Lung (tissue), 12 donors: ENCODE results near the gene ITGA3. TPM values are rescaled to one million over a fixed set of nuclear protein-coding genes. Genes with fewer than 3 reads are reported as not detected.

Source experiments
- ATAC-seq: fragments of 200-7000 bp; cut with Tn5 transposase; one replicate; pipeline ENCODE4 v1.9.1; 2020; ENCODE audit warnings: moderate number of reproducible peaks; ENCODE audit not compliant: insufficient read depth, low FRiP score
- DNase-seq, 3 donors: peaks; one replicate each; pipeline ENCODE4 v3.0.0-alpha.2; 2013 to 2017
- H3K27ac ChIP-seq, 2 donors: one replicate each; pipeline ENCODE4 v1.5.1; 2013; ENCODE audit warnings: mild to moderate bottlenecking in 2 of 2, moderate library complexity in 2 of 2, control low read depth in 1 of 2, inconsistent platforms in 1 of 2, low read depth in 1 of 2, low read length in 1 of 2
- H3K27me3 ChIP-seq, 3 donors: one replicate each; pipeline ENCODE4 v1.5.1; 2013; ENCODE audit warnings: low read length in 2 of 3; ENCODE audit not compliant: control insufficient read depth in 3 of 3, insufficient read depth in 3 of 3
- H3K36me3 ChIP-seq, 4 donors: one replicate each; pipeline ENCODE4 v1.5.1; 2013; ENCODE audit warnings: low read length in 4 of 4, mild to moderate bottlenecking in 1 of 4, moderate library complexity in 1 of 4; ENCODE audit not compliant: control insufficient read depth in 4 of 4, insufficient read depth in 4 of 4
- H3K4me1 ChIP-seq, 5 donors: one replicate each; pipeline ENCODE4 v1.5.1; 2013; ENCODE audit warnings: low read length in 5 of 5, mild to moderate bottlenecking in 2 of 5, moderate library complexity in 1 of 5; ENCODE audit not compliant: control insufficient read depth in 5 of 5, insufficient read depth in 5 of 5
- H3K4me3 ChIP-seq: one replicate; pipeline ENCODE4 v1.5.1; 2013; ENCODE audit warnings: mild to moderate bottlenecking, control low read depth, moderate library complexity
- H3K9ac ChIP-seq, 2 donors: one replicate each; pipeline ENCODE4 v1.5.1; 2013; ENCODE audit warnings: low read length in 2 of 2, control low read depth in 1 of 2; ENCODE audit not compliant: insufficient read depth in 1 of 2
- H3K9me3 ChIP-seq, 4 donors: one replicate each; pipeline ENCODE4 v1.5.1; 2013; ENCODE audit warnings: low read length in 3 of 4, mild to moderate bottlenecking in 1 of 4, moderate library complexity in 1 of 4; ENCODE audit not compliant: control insufficient read depth in 4 of 4, insufficient read depth in 3 of 4
- WGBS, 2 donors: extraction: QIAGEN DNeasy Blood & Tissue Kit; methylation state at CpG; one replicate each; pipeline ENCODE4 v1.1.7; 2013; 5-methylcytosine and 5-hydroxymethylcytosine counted together
- polyA plus RNA-seq, 2 donors: library from polyadenylated mRNA; stranded (reverse); fragments of 200-250 nt; gene quantifications; one replicate each; pipeline ENCODE4 v1.2.1, GENCODE V29; 2013
- total RNA-seq, 2 donors: library from RNA; depleted of rRNA in 1 of 2; stranded (reverse); fragments of >200 nt in 1 of 2; gene quantifications; one replicate each; pipeline ENCODE4 v1.2.1, GENCODE V29; 2014 to 2021
- TF ChIP-seq, protein P1 (sequence below): IDR thresholded peaks from 2 replicates; pipeline ENCODE4 v1.5.1; 2012; ENCODE audit warnings: mild to moderate bottlenecking; ENCODE audit errors: control extremely low read depth, extremely low read depth
- donor health status: control.
- donor health status: control.
- donor health status: Bipolar disorder and iron deficiency.
- donor health status: healthy.
- donor health status: DM: yes; HTN: yes; CAD: no.

ITGA3 gene
- total and polyA plus RNA-seq, 4 donors, result 83.9 to 204 (median 133) TPM

DNA sequence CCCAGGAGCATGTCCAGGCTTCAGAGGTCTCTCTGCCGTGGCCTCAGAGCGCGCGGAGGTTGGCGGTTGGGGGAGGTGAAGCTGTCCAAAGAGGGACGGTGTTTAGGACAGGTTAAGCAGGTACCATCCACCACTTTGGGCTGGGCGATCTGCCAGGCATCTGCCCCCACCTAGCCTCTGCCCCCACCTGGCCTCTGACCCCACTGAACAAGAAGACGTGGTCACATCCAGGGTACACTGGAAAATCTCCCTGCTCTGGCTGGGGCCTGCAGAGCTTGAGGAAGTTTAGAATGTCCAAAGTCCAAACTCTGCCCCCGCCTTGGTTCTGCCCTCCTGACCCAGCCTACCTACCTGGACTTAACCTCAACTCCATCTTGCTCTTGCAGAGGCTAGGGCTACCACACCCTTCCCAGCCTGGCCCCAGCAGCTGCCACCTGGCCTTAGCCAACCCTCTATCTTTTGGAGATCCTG, 1.6 kb downstream of the ITGA3 start:
- ATAC-seq (no peak), DNase-seq (no peak)
- Histone ChIP-seq H3K9ac (no peak overlapping the region), H3K4me1 (peaks cover 14 to 82% (median 47%) of the 10 kb centered on the region in 5 donors), H3K9me3 (no peaks in the 10 kb centered on the region), H3K36me3 (no peaks in the 10 kb centered on the region), H3K27me3 (peaks cover 0 to 6% (median 5%) of the 10 kb centered on the region in 3 donors), H3K27ac (peak overlapping the region; percentile 11 to 96), H3K4me3 (peak overlapping the region; percentile 77)
- WGBS, 2 donors, result 47 to 74% methylated on average over 9 of the region's 9 CpGs
- TF ChIP-seq, protein P1, sequence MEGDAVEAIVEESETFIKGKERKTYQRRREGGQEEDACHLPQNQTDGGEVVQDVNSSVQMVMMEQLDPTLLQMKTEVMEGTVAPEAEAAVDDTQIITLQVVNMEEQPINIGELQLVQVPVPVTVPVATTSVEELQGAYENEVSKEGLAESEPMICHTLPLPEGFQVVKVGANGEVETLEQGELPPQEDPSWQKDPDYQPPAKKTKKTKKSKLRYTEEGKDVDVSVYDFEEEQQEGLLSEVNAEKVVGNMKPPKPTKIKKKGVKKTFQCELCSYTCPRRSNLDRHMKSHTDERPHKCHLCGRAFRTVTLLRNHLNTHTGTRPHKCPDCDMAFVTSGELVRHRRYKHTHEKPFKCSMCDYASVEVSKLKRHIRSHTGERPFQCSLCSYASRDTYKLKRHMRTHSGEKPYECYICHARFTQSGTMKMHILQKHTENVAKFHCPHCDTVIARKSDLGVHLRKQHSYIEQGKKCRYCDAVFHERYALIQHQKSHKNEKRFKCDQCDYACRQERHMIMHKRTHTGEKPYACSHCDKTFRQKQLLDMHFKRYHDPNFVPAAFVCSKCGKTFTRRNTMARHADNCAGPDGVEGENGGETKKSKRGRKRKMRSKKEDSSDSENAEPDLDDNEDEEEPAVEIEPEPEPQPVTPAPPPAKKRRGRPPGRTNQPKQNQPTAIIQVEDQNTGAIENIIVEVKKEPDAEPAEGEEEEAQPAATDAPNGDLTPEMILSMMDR, result no peak

DNA sequence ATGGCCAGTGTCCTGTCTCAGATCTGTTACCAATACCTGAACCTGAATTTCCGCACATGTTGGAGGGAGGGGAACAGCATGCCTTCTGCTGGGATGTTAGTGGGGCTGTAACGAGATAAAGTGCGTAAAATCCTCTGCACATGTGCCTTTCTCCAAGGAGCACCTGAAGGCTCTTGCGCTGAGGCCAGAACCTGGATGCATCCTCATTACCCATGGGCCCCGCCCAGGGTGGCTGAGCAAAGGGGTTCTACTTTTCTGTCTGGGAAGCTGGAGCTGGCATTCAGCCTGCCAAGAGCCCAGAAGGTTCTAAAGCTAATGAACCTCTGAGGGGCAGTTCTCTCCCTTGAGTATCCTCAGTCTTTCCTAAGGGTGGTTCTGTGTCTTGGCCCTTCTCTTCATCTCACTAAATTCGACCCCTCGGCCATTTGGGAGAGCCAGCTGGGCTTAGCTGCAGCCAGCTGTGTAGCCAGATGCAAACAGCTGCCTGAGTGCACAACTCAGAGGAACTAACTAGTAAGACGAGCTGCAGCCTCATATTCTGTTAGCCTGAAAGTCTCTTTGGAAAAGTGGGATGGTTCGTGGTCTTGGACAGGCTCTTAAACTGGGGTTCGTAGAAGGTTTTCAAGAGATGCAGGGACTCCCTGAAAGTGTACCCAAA, 2.5 kb downstream of the ITGA3 start:
- H3K9ac ChIP-seq, result no peak overlapping the region
- WGBS, 2 donors, result 71 to 89% methylated on average over 10 of the region's 10 CpGs
- H3K27me3 ChIP-seq, result peaks cover 0 to 6% (median 5%) of the 10 kb centered on the region in 3 donors
- peak; percentile 89 to 94 (median 89) for DNase-seq
- peak overlapping the region; percentile 76 to 80 for H3K27ac ChIP-seq
- H3K4me1 ChIP-seq, result peaks cover 16 to 78% (median 46%) of the 10 kb centered on the region in 5 donors
- H3K4me3 ChIP-seq, result no peak overlapping the region
- no peaks in the 10 kb centered on the region for H3K9me3 ChIP-seq
- no peaks in the 10 kb centered on the region for H3K36me3 ChIP-seq
- no peak for ATAC-seq
- TF ChIP-seq, protein P1, result no peak

DNA sequence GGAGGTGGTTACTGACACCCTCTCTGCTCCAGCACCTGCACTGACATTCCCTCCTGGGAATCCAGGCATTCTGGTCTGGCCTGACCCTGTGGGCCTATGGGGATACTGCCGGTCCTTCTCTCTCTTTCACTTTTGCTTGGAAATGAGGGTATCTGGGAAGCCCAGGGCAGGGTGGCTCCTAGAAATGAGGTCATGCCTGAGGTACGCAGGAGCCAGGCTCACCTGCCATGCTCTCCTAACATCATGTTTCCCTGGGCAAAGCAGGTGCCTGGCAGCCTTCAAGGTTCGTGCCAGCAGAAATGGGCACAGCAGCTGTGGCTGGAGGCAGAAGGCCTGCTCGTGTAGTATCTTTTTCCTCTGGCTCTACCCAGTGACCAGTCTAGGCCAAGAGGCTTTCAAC, 3.3 kb downstream of the ITGA3 start:
- no peaks in the 10 kb centered on the region for H3K36me3 ChIP-seq
- H3K27me3 ChIP-seq, result peaks cover 0 to 5% (median 4%) of the 10 kb centered on the region in 3 donors
- peak overlapping the region; percentile 76 to 80 for H3K27ac ChIP-seq
- 42 to 62% methylated on average over 4 of the region's 4 CpGs for WGBS, 2 donors
- ATAC-seq (no peak), DNase-seq (no peak)
- H3K9ac ChIP-seq, result no peak overlapping the region
- H3K4me1 ChIP-seq, result peaks cover 19 to 74% (median 51%) of the 10 kb centered on the region in 5 donors
- H3K9me3 ChIP-seq, result no peaks in the 10 kb centered on the region
- TF ChIP-seq, protein P1, result no peak
- H3K4me3 ChIP-seq, result no peak overlapping the region
